ENCODE results near the gene PPM1M. TPM values are rescaled to one million over a fixed set of nuclear protein-coding genes. Genes with fewer than 3 reads are reported as not detected.

The PPM1M gene
- total RNA-seq, 1 donor from 2014 or later: 53.4 TPM

GRCh38 chr3:52210550-52211046, 35.0 kb upstream of the PPM1M start:
- TF ChIP-seq CTCF (IDR thresholded peaks at IDR 0.05): no peak
- Histone ChIP-seq H3K9me3 (no peaks in the 10 kb centered on the region), H3K4me1 (peaks cover 25% of the 10 kb centered on the region), H3K27ac (peak overlapping the region; percentile 67), H3K36me3 (peaks cover 100% of the 10 kb centered on the region), H3K27me3 (ENCODE audit: low read depth) (no peaks in the 10 kb centered on the region), H3K4me3 (no peak overlapping the region)
- no peak for DNase-seq
- ATAC-seq: peak; percentile 79 to 89
- intact Hi-C loops (cut with DNase I): no loop called here

- Histone ChIP-seq H3K27me3 (ENCODE audit: low read depth) (no peaks in the 10 kb centered on the region), H3K27ac (peak overlapping the region; percentile 51), H3K36me3 (peaks cover 97% of the 10 kb centered on the region), H3K4me1 (peaks cover 27% of the 10 kb centered on the region), H3K4me3 (no peak overlapping the region), H3K9me3 (no peaks in the 10 kb centered on the region)
- intact Hi-C loops (cut with DNase I): no loop called here
- no peak for TF ChIP-seq CTCF (IDR thresholded peaks at IDR 0.05)
- DNase-seq (no peak), ATAC-seq (no peak)
Observed at GRCh38 chr3:52211268-52211891, 34.2 kb upstream of the PPM1M start.

- no peak for ATAC-seq
- TF ChIP-seq CTCF (IDR thresholded peaks at IDR 0.05): no peak
- H3K27me3 ChIP-seq (ENCODE audit: low read depth): no peaks in the 10 kb centered on the region
- peaks cover 81% of the 10 kb centered on the region for H3K36me3 ChIP-seq
- peaks cover 42% of the 10 kb centered on the region for H3K4me1 ChIP-seq
- no peak for DNase-seq
- H3K27ac ChIP-seq: no peak overlapping the region
- H3K4me3 ChIP-seq: no peak overlapping the region
- H3K9me3 ChIP-seq: no peaks in the 10 kb centered on the region
- intact Hi-C loops (cut with DNase I): no loop called here
Observed at GRCh38 chr3:52213005-52213404, 32.6 kb upstream of the PPM1M start.

- no peak for TF ChIP-seq CTCF (IDR thresholded peaks at IDR 0.05)
- H3K9me3 ChIP-seq: no peaks in the 10 kb centered on the region
- DNase-seq (no peak), ATAC-seq (no peak)
- H3K27ac ChIP-seq: no peak overlapping the region
- intact Hi-C loops (cut with DNase I): no loop called here
- no peak overlapping the region for H3K4me3 ChIP-seq
- peaks cover 72% of the 10 kb centered on the region for H3K36me3 ChIP-seq
- no peaks in the 10 kb centered on the region for H3K27me3 ChIP-seq (ENCODE audit: low read depth)
- peaks cover 51% of the 10 kb centered on the region for H3K4me1 ChIP-seq
Observed at GRCh38 chr3:52213901-52214300, 31.7 kb upstream of the PPM1M start.

- no peak for ATAC-seq
- Histone ChIP-seq H3K36me3 (peaks cover 57% of the 10 kb centered on the region), H3K27ac (no peak overlapping the region), H3K4me3 (no peak overlapping the region), H3K9me3 (no peaks in the 10 kb centered on the region), H3K27me3 (ENCODE audit: low read depth) (no peaks in the 10 kb centered on the region), H3K4me1 (peaks cover 56% of the 10 kb centered on the region)
- intact Hi-C loops (cut with DNase I): no loop called here
- DNase-seq: no peak
- no peak for TF ChIP-seq CTCF (IDR thresholded peaks at IDR 0.05)
Observed at GRCh38 chr3:52215351-52215750, 30.2 kb upstream of the PPM1M start.

Data from lower lobe of right lung (tissue), 2 donors.